Measurements from ENCODE around the gene LHFPL3. TPM values are rescaled to one million over a fixed set of nuclear protein-coding genes. Genes with fewer than 3 reads are reported as not detected.

The LHFPL3 gene
- total RNA-seq, 1 donor from 2014 or later, result not detected

- DNase-seq (ENCODE audit: low read depth), result no peak
- FAIRE-seq, result no peak
- Histone ChIP-seq H3K36me3 (ENCODE audit: control insufficient read depth, insufficient read depth, low read length) (no peaks in the 10 kb centered on the region), H3K27me3 (ENCODE audit: control insufficient read depth, insufficient read depth, low read length) (no peaks in the 10 kb centered on the region), H3K4me3 (ENCODE audit: low read depth, low read length) (no peak overlapping the region)
- no peak for TF ChIP-seq CTCF (IDR thresholded peaks at IDR 0.05; ENCODE audit: insufficient read depth, low read length, severe bottlenecking)
These were observed 154.1 kb downstream of the LHFPL3 start for GRCh38 chr7:104482362-104483037.

GRCh38 chr7:104486931-104487330 is 158.5 kb downstream of the LHFPL3 start:
- no peak for FAIRE-seq
- H3K36me3 ChIP-seq (ENCODE audit: control insufficient read depth, insufficient read depth, low read length), result no peaks in the 10 kb centered on the region
- no peak for TF ChIP-seq CTCF (IDR thresholded peaks at IDR 0.05; ENCODE audit: insufficient read depth, low read length, severe bottlenecking)
- H3K27me3 ChIP-seq (ENCODE audit: control insufficient read depth, insufficient read depth, low read length), result no peaks in the 10 kb centered on the region
- DNase-seq (ENCODE audit: low read depth), result no peak
- no peak overlapping the region for H3K4me3 ChIP-seq (ENCODE audit: low read depth, low read length)

- no peak for FAIRE-seq
- no peak overlapping the region for H3K4me3 ChIP-seq (ENCODE audit: low read depth, low read length)
- no peak for DNase-seq (ENCODE audit: low read depth)
- H3K36me3 ChIP-seq (ENCODE audit: control insufficient read depth, insufficient read depth, low read length), result no peaks in the 10 kb centered on the region
- H3K27me3 ChIP-seq (ENCODE audit: control insufficient read depth, insufficient read depth, low read length), result no peaks in the 10 kb centered on the region
- no peak for TF ChIP-seq CTCF (IDR thresholded peaks at IDR 0.05; ENCODE audit: insufficient read depth, low read length, severe bottlenecking)
These were observed 159.2 kb downstream of the LHFPL3 start for GRCh38 chr7:104487642-104488041.

GRCh38 chr7:104497379-104497967 is 169.1 kb downstream of the LHFPL3 start:
- Histone ChIP-seq H3K4me3 (ENCODE audit: low read depth, low read length) (no peak overlapping the region), H3K36me3 (ENCODE audit: control insufficient read depth, insufficient read depth, low read length) (no peaks in the 10 kb centered on the region), H3K27me3 (ENCODE audit: control insufficient read depth, insufficient read depth, low read length) (no peaks in the 10 kb centered on the region)
- DNase-seq (ENCODE audit: low read depth), result no peak
- TF ChIP-seq CTCF (IDR thresholded peaks at IDR 0.05; ENCODE audit: insufficient read depth, low read length, severe bottlenecking), result no peak
- FAIRE-seq, result no peak

- Histone ChIP-seq H3K36me3 (ENCODE audit: control insufficient read depth, insufficient read depth, low read length) (no peaks in the 10 kb centered on the region), H3K27me3 (ENCODE audit: control insufficient read depth, insufficient read depth, low read length) (no peaks in the 10 kb centered on the region), H3K4me3 (ENCODE audit: low read depth, low read length) (no peak overlapping the region)
- DNase-seq (ENCODE audit: low read depth) (no peak), FAIRE-seq (no peak)
- no peak for TF ChIP-seq CTCF (IDR thresholded peaks at IDR 0.05; ENCODE audit: insufficient read depth, low read length, severe bottlenecking)
These were observed 171.6 kb downstream of the LHFPL3 start for GRCh38 chr7:104499975-104500374.

GRCh38 chr7:104509874-104510273 is 181.5 kb downstream of the LHFPL3 start:
- no peak for TF ChIP-seq CTCF (IDR thresholded peaks at IDR 0.05; ENCODE audit: insufficient read depth, low read length, severe bottlenecking)
- no peak for DNase-seq (ENCODE audit: low read depth)
- no peak overlapping the region for H3K4me3 ChIP-seq (ENCODE audit: low read depth, low read length)
- H3K27me3 ChIP-seq (ENCODE audit: control insufficient read depth, insufficient read depth, low read length), result no peaks in the 10 kb centered on the region
- H3K36me3 ChIP-seq (ENCODE audit: control insufficient read depth, insufficient read depth, low read length), result no peaks in the 10 kb centered on the region
- FAIRE-seq, result no peak

Data from bronchial epithelial cell (primary cell).